CD4-positive, alpha-beta T cell treated with Interleukin-6 for 4 hours (primary cell): ENCODE results near the gene RHOJ.

Source experiments
- DNase-seq: peaks from one replicate; pipeline ENCODE4 v3.0.0-alpha.2; 2020; ENCODE audit warnings: mixed read lengths

The RHOJ gene

DNA sequence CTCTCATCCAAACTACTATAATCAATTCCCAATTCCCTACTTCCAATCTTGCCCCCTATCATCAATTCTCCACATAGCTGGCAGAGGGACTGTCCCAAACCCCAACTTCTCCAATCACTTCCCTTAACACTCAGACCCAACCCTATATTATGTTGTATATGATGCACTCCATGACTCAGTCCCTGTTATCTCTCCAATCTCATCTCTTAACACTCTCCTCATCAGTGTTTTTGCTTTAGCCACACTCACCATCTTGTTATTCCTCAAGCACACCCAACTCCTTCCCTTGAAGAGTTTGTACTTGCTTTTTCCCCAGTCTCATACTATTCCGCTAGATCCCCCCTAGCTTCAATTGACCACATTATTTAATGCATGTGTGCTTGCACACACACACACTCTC, 4.9 kb downstream of the RHOJ start:
- no peak for DNase-seq

DNA sequence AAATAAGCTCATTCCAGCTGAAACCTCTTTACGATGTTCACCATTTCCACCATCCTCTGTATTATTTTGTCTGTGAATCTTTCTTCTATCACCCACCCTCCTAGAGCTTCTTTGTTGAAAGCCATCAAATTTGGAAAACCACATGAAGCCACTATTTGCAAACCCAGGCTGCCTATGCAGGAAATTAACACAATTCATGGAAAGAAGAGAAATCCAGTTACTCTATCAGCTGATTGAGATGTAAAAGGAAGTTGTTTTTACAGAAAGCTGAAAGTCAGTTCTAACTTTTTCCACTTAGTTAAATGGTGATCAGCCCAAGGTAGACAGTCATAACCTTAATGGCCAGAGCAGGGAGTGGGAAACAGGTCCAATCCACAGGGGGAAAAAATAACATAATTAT, 6.6 kb downstream of the RHOJ start:
- DNase-seq, result no peak

DNA sequence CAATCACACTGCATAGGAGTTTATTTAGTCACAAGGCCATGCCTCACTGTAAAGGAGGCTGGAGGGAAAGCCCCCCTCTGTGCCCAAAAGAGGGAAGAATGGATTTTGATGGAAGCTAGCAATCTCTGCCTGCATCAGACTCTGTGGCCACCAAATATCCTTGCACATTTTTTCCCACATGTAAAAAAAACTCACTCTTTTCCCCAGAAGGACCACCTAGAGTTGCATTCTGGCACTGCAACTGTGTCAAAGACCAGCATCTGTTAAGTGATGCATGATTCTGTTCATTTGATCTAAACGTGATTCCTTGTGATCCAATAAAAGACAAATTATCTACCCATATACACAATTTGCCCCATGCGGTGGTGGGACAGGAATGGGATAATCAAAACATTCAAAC, 8.0 kb downstream of the RHOJ start:
- DNase-seq, result no peak

DNA sequence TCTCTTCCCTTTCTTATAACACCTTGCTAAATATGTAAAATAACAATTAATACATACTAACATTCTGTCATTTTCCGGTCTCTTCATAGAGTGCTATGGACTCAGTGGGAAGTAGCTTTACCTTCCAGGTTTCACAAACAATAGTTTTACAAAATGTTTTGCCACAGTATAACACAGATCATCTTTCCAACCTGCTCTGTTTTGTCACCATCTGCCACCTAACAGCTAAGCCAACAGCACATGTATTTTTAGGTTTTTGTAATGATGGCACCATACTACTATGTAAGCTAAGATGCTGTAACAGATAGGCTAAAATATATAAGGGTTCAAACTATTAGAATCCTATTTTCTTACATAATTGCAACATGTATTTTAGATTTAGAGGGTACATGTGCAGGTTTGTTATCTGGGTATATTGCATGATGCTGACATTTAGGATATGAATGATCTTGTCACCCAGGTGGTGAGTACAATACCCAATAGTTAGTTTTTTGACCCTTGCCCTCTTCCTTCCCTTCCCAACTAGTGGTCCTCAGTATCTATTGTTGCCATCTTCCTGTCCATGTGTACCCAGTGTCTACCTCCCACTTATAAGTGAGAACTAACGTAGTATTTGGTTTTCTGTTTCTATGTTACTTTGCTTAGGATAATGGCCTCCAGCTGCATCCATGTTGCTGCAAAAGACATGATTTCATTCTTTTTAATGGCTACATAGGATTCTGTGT, 8.7 kb downstream of the RHOJ start:
- DNase-seq, result no peak

DNA sequence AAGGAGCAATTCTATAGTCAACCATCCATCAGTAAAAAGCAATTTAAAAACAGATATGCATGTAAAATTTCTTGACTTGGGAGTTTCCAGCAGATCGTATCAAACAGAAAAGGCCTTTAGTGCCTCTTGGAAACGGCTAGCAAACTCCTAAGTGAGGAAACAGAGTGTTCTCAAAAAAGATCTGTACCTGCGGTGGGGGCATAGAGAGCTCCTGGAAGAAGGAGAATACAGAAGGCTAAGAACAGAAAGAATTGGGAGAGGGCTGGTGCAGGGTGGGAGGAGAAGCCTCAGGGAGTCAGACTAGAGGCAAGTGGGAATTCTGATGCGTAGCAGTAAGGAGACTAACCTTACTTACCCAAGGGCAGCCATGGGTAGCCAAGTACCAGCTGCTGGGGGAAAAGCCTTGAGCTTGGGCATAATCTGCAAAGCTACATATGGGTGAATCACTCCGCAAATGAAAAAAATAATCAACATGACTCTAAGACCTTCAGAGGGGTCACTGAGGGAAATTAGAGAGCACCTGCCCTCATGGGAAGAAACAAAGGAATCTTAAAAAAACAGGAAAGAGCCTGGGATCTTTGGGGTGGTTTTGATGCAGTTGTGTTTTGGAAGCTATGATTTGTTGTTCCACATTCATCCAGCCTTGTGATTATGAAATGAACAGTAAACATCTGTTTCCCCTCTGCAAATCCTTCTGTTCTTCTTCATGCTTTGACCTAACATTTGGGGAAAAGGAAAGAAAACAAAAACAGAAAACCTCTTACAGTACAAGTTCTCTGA, 10.4 kb downstream of the RHOJ start:
- DNase-seq, result no peak

DNA sequence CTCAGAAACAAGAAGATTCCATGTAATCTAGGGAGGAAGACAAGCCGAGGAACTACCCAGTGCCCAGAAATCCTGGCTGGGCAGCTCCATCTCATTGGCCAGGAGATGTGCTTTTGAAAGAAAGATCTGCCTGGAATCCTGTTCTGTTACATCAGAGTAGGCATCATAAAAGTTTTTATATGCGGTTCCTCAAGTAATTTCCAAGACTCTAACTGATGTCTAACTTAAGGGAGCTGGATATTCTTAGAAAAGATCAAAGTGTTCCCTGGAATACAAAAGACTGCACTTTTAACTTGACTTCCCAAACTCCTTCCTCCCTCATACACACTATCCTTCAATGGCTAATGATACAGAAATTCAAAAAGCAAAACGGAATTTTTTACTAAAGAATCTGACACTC, 16.3 kb downstream of the RHOJ start:
- no peak for DNase-seq

DNA sequence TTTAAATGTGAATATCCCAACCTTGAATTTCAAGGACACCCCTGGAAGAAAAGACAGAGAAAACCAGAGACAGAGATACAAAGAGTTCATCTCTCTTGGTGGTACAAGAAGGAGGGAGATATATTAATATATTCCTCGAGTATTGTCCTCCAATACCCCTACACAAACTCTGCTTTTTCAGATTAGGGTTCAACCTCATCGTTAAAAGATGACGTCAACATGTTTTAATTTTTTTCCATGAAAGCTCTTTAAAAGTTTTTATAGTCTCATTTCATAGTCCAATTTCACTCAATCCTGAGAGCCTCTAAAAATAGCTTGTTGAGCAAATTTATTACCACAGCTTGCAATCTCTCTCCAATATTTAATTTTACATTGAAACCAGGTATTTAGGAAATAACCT, 19.4 kb downstream of the RHOJ start:
- DNase-seq, result no peak

DNA sequence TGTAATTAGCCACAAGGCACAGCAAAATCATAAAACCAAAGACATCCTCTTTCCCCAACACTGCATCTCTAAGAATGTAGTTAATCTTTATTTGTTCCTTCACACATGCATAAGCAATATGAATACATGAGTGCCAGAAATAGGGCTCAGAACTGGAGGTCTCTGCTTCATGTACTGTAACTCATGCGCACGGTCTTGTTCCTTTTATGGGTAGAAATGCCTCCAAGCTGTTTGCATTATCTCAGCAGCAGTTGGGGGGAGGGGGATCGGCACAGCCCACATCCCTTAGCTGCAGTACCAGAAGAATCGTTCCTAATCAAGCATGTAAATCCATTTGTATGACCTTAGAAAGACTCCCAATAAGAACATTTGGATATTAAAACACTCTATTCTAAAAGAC, 20.0 kb downstream of the RHOJ start:
- no peak for DNase-seq

DNA sequence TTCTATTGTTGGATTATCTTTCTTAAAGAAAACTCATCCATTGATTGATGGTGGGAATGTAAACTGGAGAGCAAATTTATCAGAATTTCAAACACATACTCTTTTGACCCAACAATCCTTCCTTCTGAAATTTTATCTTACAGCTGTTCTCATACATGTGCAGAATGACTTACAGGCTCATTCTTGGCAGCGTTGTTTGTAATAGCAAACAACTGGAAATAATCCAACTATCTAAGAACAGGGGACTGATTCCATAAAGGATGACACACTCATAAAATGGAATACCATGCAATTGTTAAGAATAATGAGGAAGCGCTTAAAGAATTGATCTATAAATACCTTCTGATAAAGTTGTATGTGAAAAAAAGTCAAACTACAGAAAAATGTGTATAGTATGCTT, 24.0 kb downstream of the RHOJ start:
- no peak for DNase-seq

DNA sequence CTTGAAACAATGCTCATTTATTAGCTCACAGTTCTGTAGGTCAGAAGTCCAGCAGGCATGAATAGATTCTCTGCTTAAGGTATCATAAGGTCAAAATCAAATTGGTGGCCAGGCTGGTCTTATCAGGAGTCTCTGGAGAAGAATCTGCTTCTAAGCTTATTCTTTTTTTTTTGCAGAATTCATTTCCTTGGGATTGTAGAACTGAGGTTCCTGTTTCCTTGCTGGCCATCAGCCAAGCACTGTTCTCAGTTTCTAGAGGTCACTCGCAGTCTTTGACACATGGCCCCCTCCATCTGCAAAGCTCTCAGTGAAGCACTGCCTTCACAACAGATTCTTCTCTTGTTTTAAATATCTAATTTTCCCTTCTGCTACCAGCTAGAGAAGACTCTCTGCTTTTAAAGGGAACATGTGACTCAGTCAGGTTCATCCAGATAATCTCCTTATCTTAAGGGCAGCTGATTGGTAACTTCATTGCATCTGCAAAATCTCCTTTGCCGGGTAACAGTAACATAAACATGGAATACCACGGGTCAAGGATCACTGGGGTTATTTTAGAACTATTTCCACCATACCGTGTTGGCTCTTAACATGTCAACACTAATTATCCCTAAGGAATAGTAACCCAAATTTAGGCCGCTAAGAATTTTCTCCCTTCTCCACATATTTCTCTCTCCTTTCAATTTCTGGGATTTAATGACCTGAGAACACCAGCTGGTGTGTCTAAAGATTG, 25.3 kb downstream of the RHOJ start:
- DNase-seq, result no peak

DNA sequence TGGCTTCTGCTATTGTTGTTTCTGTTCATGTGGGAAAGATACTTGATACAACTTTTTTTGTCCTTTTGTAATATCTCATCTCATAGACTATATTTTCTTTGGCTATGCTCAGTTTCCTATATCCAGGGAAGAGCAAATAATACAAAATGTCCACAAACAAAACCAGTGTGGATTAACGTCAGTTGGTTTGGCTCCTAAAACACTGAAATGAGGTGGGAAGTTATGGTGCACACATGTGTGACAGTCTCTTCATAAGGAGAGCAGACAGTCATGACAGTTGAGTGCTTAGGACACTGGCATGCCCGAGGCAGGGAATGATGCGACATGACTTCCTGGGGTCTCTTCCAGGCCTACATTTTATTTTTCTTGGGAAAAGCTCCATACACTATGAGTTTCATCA, 27.5 kb downstream of the RHOJ start:
- DNase-seq, result no peak

DNA sequence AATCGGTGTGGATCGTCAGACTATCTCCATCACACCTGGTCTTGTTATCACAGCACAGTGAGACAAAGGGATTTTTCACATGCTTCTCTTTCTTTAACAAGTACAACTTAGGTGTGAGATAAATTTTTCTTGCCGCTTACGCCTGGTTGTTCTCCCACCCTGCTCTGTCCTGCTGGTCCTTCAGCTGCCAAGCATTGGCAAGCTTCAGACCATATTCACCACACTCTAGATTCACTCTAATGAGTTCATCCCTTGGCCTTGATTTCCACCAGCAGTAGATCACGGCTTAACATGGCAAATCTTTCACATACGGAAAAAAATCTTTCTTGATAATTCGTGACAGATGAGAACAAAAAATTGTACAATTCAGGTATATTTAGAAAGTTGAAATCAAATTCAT, 33.5 kb downstream of the RHOJ start:
- no peak for DNase-seq

DNA sequence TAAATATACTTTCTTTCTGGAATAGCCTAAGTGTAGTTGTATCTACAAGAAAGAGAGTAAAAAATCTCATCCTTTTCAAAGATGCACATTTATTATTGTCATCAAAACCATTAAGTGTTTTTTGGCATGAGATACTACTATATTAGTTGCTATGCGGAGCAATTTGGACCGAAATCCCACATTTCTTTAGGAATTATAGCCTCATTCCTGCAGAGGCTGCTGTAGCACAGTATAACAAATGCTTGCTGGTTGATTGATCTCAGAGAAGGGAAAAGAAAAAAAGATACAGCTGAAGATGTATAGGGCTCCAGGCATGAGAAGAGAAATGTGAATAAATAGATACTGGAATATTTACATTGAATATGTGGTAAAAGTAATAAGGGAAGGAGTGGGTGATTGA, 36.0 kb downstream of the RHOJ start:
- no peak for DNase-seq

DNA sequence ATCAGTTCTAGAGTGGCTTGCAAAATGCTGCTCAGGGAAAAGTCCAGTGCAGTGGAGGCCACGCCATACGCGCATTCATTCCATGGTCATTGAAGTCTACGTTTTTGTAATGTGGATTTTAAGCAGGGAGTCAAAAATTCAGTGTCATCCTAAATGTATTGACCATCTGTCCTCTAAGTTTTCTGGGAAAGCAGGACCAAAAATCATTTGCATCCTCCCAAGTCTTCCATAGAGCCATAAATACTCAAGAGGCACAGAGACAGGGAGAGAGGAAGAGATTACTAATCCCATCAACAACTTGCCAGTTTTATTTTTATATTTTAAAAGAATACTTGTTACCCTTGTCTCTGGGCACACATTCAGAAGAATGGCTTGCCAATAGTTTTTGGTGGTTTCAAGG, 36.9 kb downstream of the RHOJ start:
- DNase-seq, result no peak

DNA sequence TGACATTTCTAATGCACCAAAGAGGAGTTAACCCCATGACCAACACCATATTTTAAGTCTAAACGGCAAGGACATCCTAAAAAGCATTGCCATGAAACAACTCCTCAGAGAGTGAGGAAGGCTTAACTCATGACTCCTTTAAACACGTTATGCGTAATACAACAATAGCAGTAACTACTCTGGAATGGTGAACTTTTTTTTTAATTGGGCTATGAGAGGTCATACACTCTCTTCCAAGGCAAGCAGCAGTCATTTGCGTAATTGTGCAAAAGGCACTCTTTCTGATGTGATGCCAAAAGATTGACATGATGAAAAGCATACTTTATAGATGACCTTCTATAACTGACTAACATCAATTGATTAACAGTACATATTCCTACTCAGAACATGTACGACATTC, 39.4 kb downstream of the RHOJ start:
- DNase-seq, result no peak

DNA sequence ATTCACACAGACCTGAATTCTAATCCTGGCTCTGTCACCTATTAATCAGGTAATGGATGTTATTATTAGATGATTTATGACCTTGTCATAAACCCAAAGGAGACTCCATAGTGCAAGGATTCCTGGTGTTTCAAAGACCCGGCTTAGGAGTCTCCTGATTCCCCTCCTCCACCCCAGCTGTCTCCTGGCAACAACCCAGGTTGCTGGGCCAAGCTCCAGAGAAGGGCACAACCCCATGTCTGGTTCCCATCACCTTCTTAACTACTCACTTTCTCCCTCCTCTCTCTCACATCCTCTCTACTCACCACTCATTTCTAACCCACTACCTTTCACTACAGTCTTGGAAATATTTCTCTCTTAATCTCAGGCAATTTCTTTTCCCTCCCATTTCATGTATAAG, 41.6 kb downstream of the RHOJ start:
- no peak for DNase-seq

DNA sequence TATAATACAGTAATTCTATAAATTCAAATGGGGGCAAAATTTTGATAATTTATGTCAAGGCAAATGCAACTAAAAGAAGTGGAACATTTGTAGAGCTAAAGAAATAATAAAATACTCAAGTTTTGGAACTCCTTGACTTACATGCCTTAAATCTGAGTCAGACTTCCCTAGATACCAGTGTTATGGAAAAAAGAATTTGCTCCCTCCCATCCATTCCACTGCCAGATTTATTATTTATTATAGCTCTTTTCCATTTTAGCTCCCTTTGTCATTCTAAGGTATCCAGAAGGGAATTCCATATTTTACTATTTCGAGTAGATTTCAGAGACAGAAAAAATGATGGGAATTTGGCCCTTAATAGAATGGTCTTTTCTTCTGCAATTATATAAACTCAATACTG, 44.0 kb downstream of the RHOJ start:
- DNase-seq, result no peak

DNA sequence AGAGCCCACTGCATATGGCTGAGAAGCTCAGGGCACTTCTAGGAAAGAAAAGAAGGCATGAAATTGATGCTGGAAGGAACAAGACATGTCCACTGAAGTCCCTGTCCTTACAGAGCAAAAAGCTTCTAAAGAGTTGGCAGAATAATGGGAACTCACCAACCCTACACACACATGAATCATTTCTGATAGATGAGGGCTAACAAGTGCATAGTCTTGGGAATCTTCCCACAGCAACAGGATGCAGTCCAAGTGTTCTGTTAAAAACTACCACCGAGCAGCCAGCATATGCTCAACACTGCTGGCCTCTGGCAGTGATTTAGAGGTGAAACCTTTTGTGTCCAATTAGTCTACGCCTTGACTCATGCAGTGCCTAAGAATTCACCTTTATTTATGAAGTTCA, 44.8 kb downstream of the RHOJ start:
- no peak for DNase-seq

DNA sequence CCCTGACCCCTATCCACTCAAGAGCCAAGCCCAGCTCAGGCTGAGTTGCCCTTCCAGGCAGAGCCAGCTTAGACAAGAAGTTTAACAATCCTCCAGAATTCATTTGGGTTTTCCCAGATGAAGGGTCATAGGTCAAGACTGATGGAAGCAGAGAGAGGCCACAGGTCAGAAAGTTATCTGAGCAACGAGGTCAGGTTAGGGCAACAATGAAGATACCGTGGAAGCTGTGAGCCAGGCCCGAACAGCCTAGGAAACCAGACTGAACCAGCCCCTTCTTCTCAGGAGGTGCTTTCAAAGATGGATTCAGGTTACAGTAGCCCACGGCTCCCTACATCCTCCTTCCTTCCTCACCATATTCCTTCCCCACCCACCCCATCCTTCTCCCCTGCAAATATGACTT, 53.1 kb downstream of the RHOJ start:
- DNase-seq, result no peak

DNA sequence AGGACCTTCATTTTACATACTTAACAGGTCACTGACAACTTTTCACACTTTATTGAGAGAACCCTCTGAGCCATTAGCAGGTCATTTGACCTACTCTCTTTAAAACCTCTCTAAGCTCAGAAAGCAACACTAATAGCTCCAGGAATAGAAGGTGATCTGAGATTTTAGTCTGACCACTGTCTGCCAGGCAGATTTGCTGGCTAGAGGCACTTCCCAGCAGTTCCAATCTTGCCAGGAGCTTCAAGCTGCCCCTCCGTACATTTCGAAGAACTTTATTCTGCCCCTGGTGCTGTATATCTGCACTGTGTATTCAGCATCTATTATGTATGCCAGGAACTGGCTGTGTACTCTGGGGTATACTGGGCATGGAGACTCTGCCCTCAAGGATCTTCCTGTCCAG, 58.2 kb downstream of the RHOJ start:
- DNase-seq, result no peak

DNA sequence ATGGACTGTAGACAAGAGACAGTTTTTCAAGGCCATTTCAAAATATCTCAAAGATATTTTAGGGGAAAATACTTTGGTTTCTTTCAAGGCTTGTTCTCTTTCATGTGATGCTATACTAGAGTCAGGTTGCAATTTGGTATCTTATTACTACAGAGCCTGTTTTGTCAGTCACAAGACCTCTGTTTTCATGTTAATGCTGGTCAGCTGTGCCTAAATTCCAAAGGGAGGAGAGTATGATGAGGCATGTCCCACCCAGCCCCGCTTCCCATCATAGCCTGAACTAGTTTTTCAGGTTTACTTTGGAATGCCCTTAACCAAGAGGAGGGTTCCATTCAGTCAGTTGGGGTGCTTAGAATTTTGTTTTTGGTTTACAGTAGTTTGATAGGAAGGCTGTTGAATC, 61.9 kb downstream of the RHOJ start:
- DNase-seq, result no peak

DNA sequence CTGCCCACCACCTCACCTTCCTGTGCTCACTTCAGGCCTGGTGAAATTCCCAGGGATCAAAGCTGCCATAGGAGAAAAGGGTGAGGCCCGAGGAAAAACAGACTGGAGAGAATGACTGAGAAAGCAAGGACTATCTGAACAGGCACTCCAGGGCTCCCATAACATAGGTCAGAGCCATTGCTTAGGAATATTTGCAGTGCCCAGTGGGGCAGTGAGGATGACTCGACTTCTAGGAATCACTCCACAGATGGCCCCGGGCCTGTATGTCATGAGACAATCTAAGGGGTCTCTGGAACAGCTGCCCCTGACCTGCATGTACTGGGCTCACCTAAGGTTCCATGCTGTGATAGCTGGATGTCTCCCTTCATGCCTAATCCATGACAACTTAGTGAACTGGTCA, 62.9 kb downstream of the RHOJ start:
- DNase-seq, result no peak

DNA sequence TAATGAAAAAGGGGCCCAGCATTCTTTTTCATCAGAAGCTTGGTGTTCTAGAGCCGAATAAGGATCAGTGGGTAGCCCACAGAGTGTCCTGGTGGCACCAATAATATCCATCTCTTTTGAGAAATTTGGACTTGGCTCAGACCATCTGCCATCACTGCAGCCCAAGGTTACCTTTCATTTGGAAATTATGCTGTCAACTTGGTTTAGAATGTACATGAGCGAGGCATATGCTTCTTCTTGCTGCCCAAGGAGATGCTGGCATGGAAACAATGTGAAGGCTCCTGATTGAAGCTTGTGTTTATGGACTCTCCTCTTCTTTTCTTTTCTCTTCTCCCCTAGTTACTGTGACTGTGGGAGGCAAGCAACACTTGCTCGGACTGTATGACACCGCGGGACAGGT, 64.5 kb downstream of the RHOJ start:
- DNase-seq, result no peak

DNA sequence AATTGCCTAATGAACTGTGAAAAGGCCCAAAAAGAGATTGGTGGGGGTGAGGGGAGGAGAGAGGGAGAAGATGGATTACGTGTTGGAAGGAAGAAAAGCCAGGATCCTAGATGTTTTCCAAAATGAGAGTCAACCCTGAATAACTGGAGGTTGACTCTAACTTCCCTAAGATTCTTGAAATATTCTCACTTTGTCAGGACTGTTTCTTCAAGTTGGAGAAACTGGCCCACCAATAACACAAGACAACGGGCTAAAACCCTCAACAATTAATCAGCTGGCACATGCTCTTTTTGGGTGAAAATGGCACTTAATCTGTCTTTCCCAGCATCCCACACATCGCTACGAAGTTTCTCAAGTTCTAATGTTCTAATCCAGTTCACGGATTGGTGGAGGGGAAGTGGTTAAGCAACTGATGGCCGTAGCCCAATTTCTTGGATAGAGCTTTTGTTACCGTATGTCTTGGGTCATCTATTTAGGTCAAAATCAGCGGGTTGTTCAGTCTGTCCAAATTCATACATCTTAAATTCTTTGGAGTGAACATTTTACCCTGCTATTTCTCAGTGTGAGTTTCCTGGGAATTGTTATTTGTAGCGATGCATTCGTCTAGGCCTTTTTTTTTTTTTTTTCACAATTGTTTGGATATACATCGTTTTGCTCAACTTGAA, 65.5 kb downstream of the RHOJ start:
- no peak for DNase-seq
